Cardiac atrium fibroblast (primary cell): ENCODE results near the gene MALRD1. TPM values are rescaled to one million over a fixed set of nuclear protein-coding genes. Genes with fewer than 3 reads are reported as not detected.

ENCODE experiments used
- total RNA-seq: library from RNA; depleted of rRNA; stranded (reverse); fragments of >200 nt; gene quantifications from 2 replicates; pipeline ENCODE4 v1.2.3, GENCODE V29; 2015

The MALRD1 gene
- total RNA-seq = not detected in 2 replicates

GRCh38 chr10:19048489-19048888 is at the start of gene MALRD1:
TSS of gene MALRD1 (plus strand) at chr10:19048801. CDS start at chr10:19048939, 138 bp downstream.

